Psoas muscle (tissue), 8 donors: ENCODE results near the gene COA3. TPM values are rescaled to one million over a fixed set of nuclear protein-coding genes. Genes with fewer than 3 reads are reported as not detected.

ENCODE experiments used
- ATAC-seq, 4 donors: fragments of 200-7000 bp; cut with Tn5 transposase; one replicate each; pipeline ENCODE4 v1.9.1; 2020; ENCODE audit warnings: moderate library complexity in 3 of 4, mild to moderate bottlenecking in 2 of 4
- DNase-seq, 2 donors: peaks; one replicate each; pipeline ENCODE4 v3.0.0-alpha.2; 2020
- H3K27ac ChIP-seq: fragments of 200-600 bp; one replicate; pipeline ENCODE4 v1.8.0; 2022
- H3K27me3 ChIP-seq, 3 donors: fragments of 200-600 bp in 1 of 3; one replicate each; pipeline versions ENCODE4 v1.6.1 to v1.8.0; 2013 to 2022; ENCODE audit warnings: low read length in 2 of 3, mild to moderate bottlenecking in 2 of 3, moderate library complexity in 1 of 3; ENCODE audit not compliant: insufficient read depth in 3 of 3
- H3K36me3 ChIP-seq, 2 donors: fragments of 200-600 bp in 1 of 2; one replicate each; pipeline versions ENCODE4 v1.6.1 to v1.8.0; 2013 to 2022; ENCODE audit warnings: low read depth in 1 of 2, mild to moderate bottlenecking in 1 of 2, moderate library complexity in 1 of 2; ENCODE audit not compliant: insufficient read depth in 1 of 2
- H3K4me1 ChIP-seq: fragments of 200-600 bp; one replicate; pipeline ENCODE4 v1.8.0; 2022
- H3K4me3 ChIP-seq: fragments of 200-600 bp; one replicate; pipeline ENCODE4 v1.8.0; 2022; ENCODE audit warnings: mild to moderate bottlenecking
- H3K9me3 ChIP-seq: fragments of 200-600 bp; one replicate; pipeline ENCODE4 v1.8.0; 2022
- WGBS, 3 donors: extraction: QIAGEN DNeasy Blood & Tissue Kit; methylation state at CpG; one replicate each; pipeline versions ENCODE4 v1.1.6 to v1.1.7; 2013; 5-methylcytosine and 5-hydroxymethylcytosine counted together
- intact Hi-C, 2 donors: fragments of 100-400 bp; cut with DNase I; formaldehyde crosslinking; loops; one replicate each; pipeline versions ENCODE4 v1.11.0 to v1.14.2; 2022
- polyA plus RNA-seq, 3 donors: library from polyadenylated mRNA; stranded (reverse); fragments of 200-250 nt; gene quantifications; one replicate each; pipeline ENCODE4 v1.2.3, GENCODE V29; 2013
- total RNA-seq, 4 donors: library from RNA; stranded (reverse); fragmentation: NEBNext Ultra II Directional in 2 of 4; extraction: Animal tissue kit (Norgen Biotek cat#: 25700) in 2 of 4; gene quantifications; one replicate each; pipeline versions ENCODE4 v1.2.1 to v1.2.4, GENCODE V29; 2021 to 2023
- TF ChIP-seq, protein P1 (sequence below): fragments of 200-600 bp; IDR thresholded peaks from one replicate; pipeline ENCODE4 v1.8.0; 2022; ENCODE audit warnings: antibody characterized with exemption
- donor health status: healthy with polysubstance abuse.
- donor health status: DM: no; HTN: no; CAD: no; lungs with moderate emphysema.
- donor health status: Bipolar disorder and iron deficiency.
- donor health status: healthy.
- donor health status: DM: yes; HTN: yes; CAD: no.
- donor health status: DM: no; HTN: no; CAD: no.
- donor health status: DM: no; HTN: no; CAD: no.
- donor health status: DM: yes; HTN: yes; CAD: no.

COA3 gene
- total and polyA plus RNA-seq, 7 donors, result 69.1 to 167 (median 85.2) TPM

DNA sequence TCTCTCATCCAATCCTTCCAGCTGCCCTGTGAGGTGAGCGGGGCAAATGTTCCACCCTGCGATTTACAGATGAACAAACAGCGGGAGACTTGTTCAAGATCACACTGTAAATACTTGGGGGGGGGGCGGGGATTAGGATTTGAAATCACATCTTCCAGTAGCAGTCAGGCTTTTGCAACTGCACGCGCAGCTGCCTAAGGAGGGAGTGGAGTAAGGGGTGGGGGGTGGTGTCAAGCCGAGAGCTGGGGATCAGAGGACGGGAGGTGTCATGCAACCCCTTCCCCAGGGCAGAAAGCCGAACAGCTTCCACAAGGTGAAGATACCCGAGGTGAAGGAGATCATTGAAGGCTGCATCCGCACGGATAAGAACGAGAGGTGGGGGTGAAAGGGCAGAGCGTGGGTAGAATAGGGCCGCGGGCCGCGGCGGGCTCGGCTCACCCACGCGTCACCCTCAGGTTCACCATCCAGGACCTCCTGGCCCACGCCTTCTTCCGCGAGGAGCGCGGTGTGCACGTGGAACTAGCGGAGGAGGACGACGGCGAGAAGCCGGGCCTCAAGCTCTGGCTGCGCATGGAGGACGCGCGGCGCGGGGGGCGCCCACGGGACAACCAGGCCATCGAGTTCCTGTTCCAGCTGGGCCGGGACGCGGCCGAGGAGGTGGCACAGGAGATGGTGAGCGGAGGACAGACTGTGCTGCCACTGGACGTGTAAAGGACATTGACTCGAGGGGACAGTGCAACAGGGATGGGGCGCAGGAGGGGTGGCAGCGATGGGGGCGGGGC, 13.5 kb downstream of the COA3 start:
- Histone ChIP-seq H3K4me1 (no peaks in the 10 kb centered on the region), H3K27ac (no peak overlapping the region), H3K9me3 (no peaks in the 10 kb centered on the region), H3K4me3 (no peak overlapping the region), H3K36me3 (no peaks in the 10 kb centered on the region), H3K27me3 (peaks cover 0 to 89% (median 25%) of the 10 kb centered on the region in 3 donors)
- DNase-seq, result no peak
- intact Hi-C loops, result no loop called here
- 8 to 15% (median 10%) methylated on average over 44 to 52 of the region's 52 CpGs for WGBS, 3 donors
- TF ChIP-seq, protein P1, sequence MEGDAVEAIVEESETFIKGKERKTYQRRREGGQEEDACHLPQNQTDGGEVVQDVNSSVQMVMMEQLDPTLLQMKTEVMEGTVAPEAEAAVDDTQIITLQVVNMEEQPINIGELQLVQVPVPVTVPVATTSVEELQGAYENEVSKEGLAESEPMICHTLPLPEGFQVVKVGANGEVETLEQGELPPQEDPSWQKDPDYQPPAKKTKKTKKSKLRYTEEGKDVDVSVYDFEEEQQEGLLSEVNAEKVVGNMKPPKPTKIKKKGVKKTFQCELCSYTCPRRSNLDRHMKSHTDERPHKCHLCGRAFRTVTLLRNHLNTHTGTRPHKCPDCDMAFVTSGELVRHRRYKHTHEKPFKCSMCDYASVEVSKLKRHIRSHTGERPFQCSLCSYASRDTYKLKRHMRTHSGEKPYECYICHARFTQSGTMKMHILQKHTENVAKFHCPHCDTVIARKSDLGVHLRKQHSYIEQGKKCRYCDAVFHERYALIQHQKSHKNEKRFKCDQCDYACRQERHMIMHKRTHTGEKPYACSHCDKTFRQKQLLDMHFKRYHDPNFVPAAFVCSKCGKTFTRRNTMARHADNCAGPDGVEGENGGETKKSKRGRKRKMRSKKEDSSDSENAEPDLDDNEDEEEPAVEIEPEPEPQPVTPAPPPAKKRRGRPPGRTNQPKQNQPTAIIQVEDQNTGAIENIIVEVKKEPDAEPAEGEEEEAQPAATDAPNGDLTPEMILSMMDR, result no peak
- peak in 1 of 4 donors; percentile 20 for ATAC-seq

DNA sequence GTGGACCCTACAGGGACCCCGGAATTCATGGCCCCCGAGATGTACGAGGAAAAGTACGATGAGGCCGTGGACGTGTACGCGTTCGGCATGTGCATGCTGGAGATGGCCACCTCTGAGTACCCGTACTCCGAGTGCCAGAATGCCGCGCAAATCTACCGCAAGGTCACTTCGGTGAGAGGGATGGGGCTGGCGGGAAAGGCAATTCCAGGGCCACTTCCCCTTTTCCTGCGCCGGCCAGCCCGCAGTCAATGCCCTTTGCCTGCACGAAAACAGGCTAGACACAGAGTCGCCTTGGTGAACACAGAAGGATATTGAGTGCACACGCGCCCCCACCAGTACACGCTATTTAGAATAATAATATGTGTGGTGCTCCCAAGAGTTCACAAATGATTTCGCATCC, 14.1 kb downstream of the COA3 start:
- TF ChIP-seq, protein P1, result no peak
- peaks cover 0 to 88% (median 25%) of the 10 kb centered on the region in 3 donors for H3K27me3 ChIP-seq
- no peak overlapping the region for H3K27ac ChIP-seq
- ATAC-seq (no peak), DNase-seq (no peak)
- no peaks in the 10 kb centered on the region for H3K4me1 ChIP-seq
- WGBS, 3 donors, result 9 to 24% (median 13%) methylated on average over 25 of the region's 25 CpGs
- intact Hi-C loops, result no loop called here
- no peak overlapping the region for H3K4me3 ChIP-seq
- no peaks in the 10 kb centered on the region for H3K9me3 ChIP-seq
- peaks cover under 1 to 4% of the 10 kb centered on the region in 2 donors for H3K36me3 ChIP-seq

DNA sequence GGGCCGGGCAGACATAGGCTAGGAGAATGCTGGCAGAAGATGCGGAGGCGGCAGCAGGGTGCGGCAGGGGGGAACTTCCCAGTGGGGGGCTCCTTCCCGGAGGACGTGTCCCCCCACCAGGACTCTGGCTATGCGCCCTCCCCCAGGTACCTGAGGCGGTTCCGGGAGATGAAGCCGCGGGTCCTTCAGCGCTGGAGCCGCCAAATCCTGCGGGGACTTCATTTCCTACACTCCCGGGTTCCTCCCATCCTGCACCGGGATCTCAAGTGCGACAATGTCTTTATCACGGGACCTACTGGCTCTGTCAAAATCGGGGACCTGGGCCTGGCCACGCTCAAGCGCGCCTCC, 14.7 kb downstream of the COA3 start:
- Histone ChIP-seq H3K36me3 (peaks cover 6 to 10% of the 10 kb centered on the region in 2 donors), H3K27ac (no peak overlapping the region), H3K27me3 (peaks cover 0 to 84% (median 25%) of the 10 kb centered on the region in 3 donors), H3K4me3 (no peak overlapping the region), H3K4me1 (no peaks in the 10 kb centered on the region), H3K9me3 (no peaks in the 10 kb centered on the region)
- DNase-seq (no peak), ATAC-seq (no peak)
- intact Hi-C loops, result no loop called here
- WGBS, 3 donors, result 6 to 17% (median 10%) methylated on average over 22 of the region's 22 CpGs
- TF ChIP-seq, protein P1, result no peak

DNA sequence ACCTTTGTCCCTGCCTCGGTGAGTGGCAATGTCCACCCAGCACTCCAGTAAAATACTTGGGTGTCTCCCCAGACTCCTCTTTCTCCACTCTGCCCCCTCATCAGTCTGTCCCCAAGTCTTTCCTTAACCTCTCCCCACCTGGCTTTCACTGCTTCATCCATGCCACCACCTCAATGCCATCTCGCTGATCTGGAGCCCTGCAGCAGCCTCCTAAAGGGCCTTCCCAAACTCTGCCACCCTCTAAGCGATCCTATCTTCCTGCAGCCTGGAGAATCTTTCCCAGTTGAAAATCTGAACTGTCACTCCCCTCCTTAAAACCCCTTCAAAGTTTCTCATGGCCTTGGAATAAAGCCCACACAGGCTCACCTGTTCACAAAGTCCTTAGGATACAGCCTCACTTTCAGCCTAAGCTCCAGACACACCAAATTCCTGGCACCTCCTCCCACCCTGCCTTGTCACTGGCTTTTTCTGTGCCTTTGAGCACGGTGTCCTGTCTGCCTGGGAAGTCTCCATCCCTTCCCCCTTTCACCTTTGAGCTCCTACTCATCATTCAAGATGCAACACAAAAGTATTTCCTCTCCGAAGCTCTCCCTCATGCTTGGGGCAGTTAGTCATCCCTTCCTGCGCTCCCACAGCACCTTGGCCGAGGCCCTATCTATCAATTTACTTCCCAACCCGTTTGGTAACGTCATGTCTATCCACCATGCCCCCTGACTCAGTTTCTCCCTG, 15.3 kb downstream of the COA3 start:
- intact Hi-C loops, result no loop called here
- TF ChIP-seq, protein P1, result no peak
- 21 to 31% (median 28%) methylated on average over 9 of the region's 9 CpGs for WGBS, 3 donors
- Histone ChIP-seq H3K27ac (no peak overlapping the region), H3K9me3 (no peaks in the 10 kb centered on the region), H3K36me3 (peaks cover 6 to 16% of the 10 kb centered on the region in 2 donors), H3K4me1 (no peaks in the 10 kb centered on the region), H3K27me3 (peaks cover 0 to 81% (median 25%) of the 10 kb centered on the region in 3 donors), H3K4me3 (no peak overlapping the region)
- no peak for DNase-seq
- ATAC-seq, result no peak
